Gastroesophageal sphincter (tissue), 3 donors: ENCODE data around the gene BCAS3.

Experiments
- EP300 ChIP-seq: sonication (generic); formaldehyde crosslinking; IDR thresholded peaks from one replicate; pipeline ENCODE4 v1.6.1; 2017; ENCODE audit warnings: antibody characterized with exemption, mild to moderate bottlenecking
- POLR2A ChIP-seq, 2 donors: fragments of 450-650 bp; IDR thresholded peaks; one replicate each; pipeline ENCODE4 v1.6.1; 2017; ENCODE audit warnings: antibody characterized with exemption in 2 of 2, mild to moderate bottlenecking in 2 of 2, moderate library complexity in 1 of 2
- TF ChIP-seq, protein P1 (sequence below), 4 experiments: fragments of 200-600 bp in 2 of 4; fragments of 450-650 bp in 2 of 4; sonication (generic) in 1 of 4; IDR thresholded peaks; one replicate each; pipeline ENCODE4 v1.5.1; 2017 to 2019; ENCODE audit warnings: antibody characterized with exemption in 4 of 4, mild to moderate bottlenecking in 2 of 4, moderate library complexity in 2 of 4

GRCh38 chr17:60782742-60783141, 105.1 kb downstream of the BCAS3 start:
- TF ChIP-seq, protein P1, sequence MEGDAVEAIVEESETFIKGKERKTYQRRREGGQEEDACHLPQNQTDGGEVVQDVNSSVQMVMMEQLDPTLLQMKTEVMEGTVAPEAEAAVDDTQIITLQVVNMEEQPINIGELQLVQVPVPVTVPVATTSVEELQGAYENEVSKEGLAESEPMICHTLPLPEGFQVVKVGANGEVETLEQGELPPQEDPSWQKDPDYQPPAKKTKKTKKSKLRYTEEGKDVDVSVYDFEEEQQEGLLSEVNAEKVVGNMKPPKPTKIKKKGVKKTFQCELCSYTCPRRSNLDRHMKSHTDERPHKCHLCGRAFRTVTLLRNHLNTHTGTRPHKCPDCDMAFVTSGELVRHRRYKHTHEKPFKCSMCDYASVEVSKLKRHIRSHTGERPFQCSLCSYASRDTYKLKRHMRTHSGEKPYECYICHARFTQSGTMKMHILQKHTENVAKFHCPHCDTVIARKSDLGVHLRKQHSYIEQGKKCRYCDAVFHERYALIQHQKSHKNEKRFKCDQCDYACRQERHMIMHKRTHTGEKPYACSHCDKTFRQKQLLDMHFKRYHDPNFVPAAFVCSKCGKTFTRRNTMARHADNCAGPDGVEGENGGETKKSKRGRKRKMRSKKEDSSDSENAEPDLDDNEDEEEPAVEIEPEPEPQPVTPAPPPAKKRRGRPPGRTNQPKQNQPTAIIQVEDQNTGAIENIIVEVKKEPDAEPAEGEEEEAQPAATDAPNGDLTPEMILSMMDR (IDR thresholded peaks at IDR 0.05), result no peak
- TF ChIP-seq POLR2A (IDR thresholded peaks at IDR 0.05) (no peak), EP300 (no peak)
